GM21619 (cell line): ENCODE measurements around the gene MEF2D.

ENCODE experiments used
- ATAC-seq: cut with Tn5 transposase; IDR thresholded peaks from one replicate; pipeline ENCODE4 v1.9.1; 2021; ENCODE audit not compliant: unreplicated experiment

The MEF2D gene

DNA sequence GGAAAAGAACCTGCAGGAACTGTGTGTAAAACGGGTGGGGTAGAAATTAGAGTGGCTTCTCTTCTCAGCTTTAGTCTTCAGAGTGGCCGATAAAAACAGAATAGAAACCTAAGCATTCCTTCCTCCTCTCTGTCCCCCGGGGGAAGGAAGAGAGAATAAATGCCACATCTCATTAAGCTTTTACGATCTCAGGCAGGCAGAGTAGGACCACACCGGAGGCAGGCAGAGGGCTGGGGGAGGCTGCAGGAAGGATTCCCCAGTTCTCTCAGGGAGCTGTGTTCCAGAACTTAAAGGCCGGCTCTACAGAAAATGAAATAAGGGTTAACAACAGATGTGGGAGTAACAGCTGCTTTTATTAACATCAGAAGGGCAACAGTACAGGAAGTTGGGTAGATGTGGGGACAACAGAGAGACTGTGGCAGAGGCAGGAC lies 24.5 kb upstream of the MEF2D start:
- ATAC-seq, result no peak

DNA sequence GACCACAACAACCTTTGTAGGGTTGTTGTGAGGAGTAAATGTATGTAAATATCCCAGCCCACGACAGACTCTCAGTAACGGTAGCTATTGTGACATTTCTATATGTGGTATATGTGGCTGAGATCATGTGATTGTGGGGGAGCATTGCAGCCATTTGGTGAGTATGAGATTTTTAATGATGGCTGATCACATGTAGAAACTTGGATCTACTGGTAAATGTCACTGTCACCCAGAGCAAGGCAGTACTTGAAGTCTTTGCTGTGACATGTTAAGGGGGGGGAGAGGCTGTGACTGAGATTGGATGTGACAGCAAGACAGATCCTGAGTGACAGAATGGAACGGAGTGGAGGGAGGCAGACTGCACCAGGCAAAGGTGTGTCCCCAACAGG lies 23.9 kb upstream of the MEF2D start:
- ATAC-seq, result no peak

DNA sequence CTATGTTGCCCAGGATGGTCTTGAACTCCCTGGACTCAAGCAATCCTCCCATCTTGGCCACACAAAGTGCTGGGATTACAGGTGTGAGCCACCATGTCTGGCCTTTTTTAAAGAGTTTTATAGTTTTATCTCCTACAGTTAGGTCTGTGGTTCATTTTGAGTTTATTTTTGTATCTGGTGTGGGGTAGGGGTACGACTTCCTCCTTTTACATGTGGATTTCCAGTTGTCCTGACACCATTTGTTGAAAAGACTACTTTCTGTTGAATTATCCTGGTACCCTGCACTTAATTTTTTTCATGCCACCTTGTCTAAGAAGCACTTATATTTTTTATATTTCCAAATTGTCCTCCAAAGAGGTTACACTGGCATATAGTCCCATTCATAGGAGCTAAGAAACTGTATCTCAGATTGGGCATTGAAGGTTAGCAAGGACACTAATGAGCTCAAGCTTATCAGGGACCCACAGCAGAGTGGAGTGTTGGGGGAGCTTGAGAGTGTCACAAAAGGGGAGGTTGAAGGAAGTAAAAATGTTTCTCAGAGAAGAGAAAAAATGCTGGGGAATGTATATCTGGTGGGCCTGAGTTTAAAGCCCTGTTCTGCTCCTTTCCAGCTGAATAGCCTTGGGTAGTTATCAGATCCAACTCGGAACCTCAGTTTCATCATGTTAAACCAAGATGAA lies 23.4 kb upstream of the MEF2D start:
- ATAC-seq, result no peak

DNA sequence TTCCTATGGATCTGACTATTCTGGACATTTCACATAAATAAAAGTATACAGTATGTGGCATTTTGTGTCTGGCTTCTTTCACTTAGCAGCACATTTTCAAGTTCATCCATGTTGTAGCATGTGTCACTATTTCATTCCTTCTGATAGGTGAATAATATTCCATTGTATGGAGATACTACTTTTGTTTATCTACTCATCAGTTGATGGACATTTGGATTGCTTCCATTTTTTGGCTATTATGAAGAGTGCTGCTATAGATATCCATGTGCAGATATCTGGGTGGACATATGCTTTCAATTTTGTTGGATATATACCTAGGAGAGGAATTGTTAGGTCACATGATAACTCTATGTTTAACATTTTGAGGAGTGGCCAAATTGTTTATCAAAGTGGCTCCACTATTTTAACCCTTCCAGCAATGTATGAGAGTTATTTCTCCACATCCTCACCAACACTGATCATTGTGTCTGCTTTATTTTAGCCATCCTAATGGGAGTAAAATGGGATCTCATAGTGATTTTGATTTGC lies 21.9 kb upstream of the MEF2D start:
- ATAC-seq, result no peak

DNA sequence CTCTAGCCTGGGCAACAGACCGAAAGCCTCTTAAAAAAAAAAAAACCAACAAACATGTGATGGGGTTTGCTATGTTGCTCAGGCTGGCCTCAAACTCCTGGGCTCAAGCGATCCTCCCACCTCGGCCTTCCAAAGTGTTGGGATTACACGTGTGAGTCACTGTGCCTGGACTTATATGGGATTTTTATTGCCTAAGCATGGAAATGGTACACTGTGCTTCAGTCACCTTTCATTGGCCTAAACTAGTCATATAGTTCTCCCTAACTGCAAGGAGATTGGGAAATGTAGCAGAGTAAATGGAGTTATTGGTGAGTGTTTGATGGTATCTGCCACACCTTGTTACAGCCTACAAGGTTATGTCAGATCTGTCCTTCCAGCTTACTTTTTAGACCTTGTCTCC lies 17.2 kb upstream of the MEF2D start:
- no peak for ATAC-seq

DNA sequence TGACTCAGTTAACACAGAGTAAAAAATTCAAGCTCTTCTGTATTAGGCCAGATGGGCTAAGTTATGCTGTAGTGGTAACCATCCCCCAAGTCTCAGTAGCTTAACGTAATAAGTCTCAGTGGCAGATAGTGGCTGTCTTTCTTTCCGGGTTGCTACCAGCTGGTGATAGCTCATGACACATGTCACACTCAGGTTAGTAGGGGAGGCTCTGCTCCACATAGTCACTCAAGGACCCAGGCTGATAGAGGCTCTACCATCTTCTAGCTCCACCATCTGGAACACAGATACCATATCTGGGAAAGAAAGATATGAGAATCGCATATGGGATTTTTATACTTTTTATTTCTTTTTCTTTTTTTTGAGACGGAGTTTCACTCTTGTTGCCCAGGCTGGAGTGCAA lies 16.2 kb upstream of the MEF2D start:
- no peak for ATAC-seq

DNA sequence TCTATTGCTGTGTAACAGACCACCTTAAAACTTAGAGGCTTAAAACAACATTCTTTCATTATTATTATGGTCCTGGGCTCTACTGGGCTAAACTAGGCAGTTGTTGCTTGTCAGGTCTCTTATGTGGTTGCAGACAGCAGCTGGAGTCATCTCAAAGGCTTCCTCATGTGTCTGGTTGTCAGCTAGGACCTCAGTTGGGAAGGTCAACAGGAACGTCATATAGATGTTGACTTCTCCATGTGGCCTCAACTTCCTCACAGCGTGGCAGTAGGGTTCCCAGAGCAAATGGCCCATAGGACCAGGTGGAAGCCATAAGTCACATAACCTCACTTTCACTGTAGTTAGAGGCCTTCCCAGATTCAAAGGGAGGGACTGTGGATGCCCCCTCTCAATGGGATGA lies 15.4 kb upstream of the MEF2D start:
- ATAC-seq, result no peak

DNA sequence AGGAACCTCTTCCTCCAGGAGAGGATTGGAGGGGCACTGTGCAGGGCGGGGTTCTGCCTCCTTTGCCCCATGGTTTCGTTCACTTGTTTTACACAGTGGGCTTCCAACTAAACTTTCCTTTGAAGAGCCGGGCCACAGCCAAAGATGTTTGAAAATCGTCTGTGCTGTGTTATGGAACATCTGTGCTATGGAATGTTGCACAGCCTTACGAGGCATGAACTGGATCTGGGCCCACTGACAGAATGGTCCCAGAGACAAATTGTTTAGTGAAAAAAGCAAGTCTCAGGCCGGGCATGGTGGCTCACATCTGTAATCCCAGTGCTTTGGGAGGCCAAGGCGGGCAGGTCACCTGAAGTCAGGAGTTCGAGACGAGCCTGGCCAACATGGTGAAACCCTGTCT lies 12.6 kb upstream of the MEF2D start:
- no peak for ATAC-seq

DNA sequence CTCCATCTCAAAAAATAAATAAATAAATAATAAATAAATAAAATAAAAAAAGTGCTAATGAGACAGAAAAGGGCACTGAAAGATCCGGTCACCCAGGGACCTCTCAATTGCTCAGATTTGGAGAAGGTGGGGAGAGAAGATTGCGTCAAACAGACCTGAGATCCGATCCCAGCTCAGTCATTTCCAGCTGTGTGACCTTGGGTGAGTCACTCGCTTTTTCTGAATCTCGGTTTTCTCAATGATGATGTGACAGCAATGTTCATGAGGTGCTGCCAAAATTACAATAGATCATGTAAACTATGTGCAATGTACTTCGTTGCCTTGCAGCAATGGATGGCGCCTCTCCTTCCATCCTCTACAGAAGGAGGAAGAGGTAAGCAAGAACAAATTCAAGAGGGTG lies 11.1 kb upstream of the MEF2D start:
- ATAC-seq, result no peak

DNA sequence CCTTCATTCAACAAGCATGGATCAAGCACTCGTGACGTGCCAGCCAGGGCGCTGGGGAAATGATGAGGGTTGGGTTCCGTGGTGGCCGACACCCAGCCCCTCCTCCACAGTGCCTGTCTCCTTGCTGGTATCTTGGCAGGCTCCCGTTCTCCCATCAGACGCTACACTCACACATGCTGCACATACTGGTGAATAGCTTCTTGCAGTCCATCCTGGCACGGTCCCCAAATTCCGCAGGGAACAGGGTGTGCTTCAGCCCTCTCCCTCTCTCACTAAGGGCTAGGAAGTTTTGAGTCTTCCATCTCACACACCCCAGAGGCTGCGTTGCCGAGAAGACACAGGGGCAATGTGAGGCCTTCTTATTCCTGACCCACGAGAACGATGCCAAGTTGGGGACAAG lies 10.1 kb upstream of the MEF2D start:
- no peak for ATAC-seq

DNA sequence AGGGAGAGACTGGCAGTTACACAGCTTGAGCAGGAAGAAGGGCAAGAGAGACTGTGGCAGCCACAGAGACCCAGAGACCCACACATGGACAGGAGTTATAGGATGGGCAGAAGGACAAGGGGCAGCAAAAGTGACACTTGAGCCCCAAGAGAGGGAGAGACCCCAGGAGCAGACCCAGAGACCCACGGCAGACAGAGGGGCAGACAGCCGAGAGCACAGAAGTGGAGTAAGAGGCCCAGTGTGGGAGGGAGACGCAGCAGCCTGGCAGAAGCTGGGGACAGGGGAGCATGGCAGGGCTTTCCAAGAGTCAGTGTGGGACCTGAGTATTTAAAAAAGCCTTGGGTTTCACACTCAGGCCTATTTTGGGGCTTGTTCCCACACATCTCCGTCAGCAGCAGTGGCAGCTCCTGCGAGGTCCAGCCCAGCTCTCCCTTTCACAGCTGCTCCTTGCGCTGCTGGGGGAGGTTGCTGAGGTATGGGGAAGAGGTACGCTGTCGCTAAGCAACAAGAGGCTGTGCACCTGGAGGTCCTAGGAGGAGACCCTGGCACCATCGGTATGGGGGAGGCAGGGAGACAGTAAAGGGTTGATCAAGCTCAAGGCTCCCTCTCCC lies 9.0 kb upstream of the MEF2D start:
- no peak for ATAC-seq

DNA sequence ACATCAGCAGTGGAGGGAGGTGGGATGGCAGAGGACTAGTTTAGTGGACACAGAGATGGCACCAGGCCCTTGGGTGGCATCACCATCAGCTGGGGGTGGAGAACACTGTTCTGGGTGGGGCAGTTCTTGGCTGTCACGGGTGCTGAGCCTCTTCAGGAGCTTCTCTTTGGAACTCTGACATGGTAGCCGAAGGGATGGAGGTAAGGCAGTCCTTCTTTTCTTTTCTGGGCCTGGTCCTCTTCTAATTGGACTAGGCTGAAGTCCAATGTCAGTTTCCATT lies 8.3 kb upstream of the MEF2D start:
- ATAC-seq, result no peak

DNA sequence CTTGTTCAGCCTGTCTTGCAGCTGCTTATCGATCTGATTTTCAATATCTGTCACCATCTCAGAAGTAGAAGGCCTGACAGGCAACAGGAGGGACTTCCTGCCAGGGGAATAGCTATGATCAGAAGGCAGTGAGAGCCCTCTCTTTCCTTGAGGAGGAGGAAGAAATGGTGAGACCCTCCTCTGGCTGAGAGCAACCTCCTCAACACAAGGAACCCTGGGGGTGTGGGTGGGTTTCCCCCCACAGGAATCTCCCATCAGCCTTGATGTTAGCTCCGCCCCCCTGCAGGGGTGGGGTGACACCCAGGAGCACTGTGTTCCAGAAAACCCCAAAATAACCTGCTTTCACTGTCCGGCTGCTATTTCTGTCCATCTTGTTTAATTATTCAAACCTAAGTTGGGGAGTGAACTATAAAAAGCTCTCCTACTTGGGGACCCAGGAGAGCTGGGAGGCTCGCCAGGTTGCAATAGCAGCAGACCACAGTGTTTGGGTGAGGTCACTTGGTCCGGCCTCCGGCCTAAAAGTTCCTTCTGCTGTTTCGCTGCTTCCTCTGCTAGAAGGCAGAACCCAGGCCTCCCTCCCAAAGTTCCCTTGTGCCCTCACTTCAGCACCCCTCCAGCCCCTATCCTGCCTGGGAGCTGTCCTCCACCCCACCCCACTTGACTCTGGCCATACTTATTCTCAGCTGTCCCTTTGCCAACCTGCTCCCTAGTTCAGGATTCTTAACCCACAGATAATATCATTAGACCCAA lies 7.8 kb upstream of the MEF2D start:
- ATAC-seq, result no peak

DNA sequence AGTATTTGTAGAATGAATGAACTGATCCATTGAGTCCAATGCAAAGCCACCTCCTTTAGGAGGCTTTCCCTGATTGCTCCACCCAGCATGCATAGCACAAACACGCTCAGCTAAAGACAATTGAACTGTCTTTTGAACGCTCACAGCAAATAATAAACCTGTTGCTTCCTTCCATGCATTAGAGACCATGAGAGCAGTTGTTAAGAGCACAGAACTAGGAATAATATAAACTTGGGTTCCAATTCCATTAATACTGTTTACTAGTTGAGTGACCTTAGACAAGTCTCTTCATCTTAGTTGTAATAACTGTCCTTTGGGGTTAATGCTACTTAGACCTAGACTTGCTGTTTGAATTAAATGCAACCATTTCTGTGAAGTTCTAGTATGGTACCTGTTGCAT lies 5.9 kb upstream of the MEF2D start:
- no peak for ATAC-seq

DNA sequence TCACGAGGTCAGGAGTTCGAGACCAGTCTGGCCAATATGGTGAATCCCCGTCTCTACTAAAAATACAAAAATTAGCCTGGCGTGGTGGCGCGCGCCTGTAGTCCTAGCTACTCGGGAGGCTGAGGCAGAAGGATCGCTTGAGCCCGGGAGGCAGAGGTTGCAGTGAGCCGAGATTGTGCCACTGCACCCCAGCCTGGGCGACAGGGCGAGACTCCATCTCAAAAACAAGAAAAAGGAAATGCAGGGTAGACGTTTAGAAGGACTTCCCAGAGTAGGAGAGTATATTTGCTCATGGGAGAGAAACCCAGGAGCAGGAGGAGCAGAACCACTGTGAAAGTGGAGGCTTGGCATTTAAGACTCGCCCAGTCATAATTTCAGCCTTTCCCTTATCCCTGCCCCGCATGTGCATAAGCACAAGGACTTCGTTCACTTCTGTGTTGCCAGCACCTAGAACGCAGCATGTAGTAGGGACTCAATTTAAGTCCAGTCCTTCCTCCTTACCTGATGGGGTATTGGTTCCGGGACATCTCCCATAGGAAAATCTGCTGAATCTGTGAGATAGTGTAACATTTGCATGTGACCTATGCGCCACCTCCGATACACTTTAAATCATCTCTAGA lies 5.2 kb upstream of the MEF2D start:
- no peak for ATAC-seq

DNA sequence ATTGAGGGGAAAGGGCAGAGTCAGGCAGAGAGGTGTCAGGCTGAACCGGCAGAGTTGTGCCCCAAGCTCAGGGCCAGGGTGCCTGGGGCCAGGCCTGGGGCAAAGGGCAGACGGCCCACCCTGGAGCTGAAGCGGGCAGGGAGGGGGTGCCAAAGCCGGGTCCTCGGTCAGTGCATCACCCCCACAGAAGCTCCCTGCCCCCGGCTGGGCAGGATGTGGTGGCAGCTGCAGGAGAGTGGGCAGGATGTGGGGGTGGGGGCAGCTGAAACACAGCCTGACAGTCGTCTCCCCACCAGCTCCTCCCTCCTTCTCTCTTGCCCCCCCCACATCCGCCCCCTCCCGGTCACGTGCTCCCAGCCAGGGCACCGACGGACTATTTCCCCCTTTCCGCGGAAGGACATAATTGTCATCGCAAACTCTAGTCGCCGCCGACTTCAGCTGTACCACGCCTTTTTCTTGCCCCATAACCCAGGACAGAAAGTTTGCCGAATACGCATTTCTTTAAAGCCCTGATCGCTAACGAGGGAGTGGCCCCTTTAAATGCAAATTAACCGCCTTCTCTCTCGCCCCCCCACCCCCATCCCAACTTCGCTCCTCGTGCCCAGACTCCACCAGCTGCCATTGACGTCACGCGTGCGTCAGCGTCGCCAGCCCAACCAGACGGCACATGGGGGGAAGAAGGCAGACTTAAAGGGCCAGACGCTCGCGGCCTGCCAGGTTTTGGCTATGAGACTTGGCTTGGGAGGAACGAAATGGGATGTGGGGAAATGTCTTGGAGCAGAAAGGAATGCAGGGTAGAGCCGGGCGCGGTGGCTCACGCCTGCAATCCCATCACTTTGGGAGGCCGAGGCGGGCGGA lies 4.5 kb upstream of the MEF2D start:
- peak; percentile 29 for ATAC-seq

DNA sequence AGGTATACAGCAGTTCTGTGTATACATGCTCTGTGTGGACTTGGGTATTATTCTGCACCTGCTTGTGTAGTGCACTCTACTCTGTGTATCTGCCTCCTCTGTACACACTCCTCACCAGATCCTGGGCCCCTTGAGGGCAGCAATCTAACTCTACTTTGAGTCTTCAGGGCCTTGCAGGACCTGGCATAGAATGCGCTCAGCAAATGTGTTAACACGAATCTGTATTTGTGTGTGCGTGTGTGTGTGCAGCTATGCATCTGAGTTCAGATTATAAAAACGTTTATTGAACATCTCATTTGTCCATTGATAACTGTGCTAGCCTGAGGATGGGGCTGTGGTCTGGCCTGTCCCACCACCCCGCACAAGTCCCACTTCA lies 3.9 kb upstream of the MEF2D start:
- no peak for ATAC-seq

DNA sequence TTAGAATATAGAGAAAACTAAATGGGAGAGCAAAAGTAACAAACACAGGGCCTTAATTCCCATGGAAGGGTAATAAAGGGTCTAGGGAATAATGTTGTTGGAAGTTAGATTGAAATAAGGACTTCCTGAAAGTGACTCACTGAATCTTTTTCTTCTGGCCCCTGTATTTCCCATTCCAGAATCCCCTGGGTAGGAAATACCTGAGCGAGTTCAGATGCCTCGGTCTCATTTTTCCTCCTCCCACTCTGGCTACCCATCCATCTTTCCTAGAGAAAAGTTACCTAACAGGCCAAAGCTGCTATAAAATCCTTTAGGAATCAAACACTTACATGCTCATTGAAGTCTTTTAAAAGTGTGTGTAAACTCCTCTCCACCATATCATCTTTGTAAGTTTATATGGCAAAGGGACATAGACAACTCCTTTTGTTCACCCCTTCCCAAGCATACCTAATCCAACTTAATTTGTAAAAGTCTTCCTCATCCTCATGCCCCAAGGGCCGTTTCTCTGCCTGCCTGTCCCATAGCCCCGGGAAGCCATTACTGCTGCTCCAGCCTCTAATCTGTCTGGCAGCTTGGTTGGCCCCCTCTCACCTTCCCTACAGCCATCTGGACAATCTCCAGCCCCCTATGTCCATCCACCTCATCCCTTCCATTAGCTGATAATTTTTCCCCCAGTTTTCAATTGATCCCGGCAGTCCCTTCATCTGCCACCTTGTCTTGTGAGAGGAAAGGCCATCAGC lies 3.3 kb upstream of the MEF2D start:
- ATAC-seq, result no peak

DNA sequence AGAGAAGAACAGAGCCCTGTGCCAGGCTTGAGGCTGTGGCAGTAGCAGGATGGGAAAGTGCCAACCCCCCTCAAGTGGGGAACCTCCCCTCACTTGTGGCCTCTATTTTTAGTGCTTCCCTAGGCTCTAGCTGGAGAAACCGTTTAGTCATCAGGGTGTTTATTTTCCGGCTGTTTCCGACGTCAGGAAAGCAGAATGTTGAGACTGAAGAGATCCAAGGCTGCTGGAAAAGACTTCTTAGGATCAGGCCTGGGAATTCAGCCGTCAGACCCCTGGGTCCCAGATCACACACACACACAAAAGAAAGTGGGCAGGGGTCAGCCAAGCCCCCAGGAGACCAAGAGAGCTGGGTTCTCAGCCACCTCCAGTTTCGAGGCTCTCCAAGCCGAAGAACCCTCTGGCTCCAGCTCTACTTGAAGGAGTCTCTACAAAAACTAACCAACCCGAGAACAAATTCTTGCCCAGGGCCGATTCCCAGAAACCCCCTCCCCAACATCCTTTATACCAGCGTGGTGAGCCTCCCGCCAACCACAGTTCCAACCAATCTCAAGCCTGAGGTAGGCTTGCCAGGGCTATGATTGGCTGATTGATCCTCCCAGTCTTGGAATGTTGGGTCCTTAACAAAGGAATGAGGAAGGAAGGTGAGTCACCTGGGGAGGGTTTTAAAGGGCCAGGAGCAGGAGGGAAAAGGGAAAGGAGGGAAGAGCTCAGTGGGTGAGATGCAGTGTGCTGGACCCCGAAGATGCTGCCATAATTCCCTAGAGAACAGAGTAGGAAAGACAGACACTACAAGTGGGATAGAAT lies 2.5 kb upstream of the MEF2D start:
- no peak for ATAC-seq
